ENCODE results near the gene TM2D1.

Gene TM2D1

GRCh38 chr1:61644303-61644702 lies 80.6 kb downstream of the TM2D1 start:
- DNase-seq (ENCODE audit: low read depth in 3 of 3): no peak

GRCh38 chr1:61642475-61643232 lies 82.3 kb downstream of the TM2D1 start:
- DNase-seq (ENCODE audit: low read depth in 3 of 3): no peak

DNA sequence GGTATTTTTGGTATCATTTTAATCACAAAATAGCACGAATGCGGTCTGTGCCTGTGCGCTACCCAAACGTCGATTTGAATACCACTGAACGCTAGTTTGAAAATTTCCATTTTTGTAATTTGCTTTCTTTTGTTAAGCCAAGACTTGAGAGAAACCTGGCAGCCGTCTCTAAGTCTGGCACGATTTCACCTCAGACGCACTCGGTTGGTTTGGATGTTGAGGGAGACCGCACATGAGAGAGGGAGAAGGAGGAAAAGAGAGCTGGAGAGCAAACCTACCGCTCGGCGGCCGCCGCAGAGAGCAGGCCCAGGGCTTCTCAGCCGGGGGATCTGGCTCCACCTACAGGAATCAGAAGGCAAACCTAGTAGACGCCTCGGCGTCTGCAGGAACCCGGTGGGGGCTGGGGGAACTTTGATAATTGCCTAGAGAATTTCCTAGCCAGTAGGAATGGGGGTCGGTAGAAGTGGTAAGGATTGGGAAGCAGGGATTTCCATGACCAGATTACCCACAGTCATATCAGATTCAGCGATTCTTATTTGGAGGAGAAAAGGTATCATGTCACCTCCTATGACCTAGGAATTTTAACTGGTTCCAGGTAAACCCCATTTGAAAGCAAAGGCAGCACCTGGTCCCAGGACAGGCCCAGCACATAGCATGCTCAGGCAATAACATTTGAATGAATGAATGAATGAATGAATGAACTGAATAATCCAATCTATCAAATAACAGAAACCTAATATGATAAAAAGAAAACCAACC lies 83.2 kb downstream of the TM2D1 start:
- DNase-seq (ENCODE audit: low read depth in 3 of 3): peak; percentile 36 to 64 (median 49)

GRCh38 chr1:61640531-61641530 lies 84.1 kb downstream of the TM2D1 start:
- DNase-seq (ENCODE audit: low read depth in 3 of 3): no peak

DNA sequence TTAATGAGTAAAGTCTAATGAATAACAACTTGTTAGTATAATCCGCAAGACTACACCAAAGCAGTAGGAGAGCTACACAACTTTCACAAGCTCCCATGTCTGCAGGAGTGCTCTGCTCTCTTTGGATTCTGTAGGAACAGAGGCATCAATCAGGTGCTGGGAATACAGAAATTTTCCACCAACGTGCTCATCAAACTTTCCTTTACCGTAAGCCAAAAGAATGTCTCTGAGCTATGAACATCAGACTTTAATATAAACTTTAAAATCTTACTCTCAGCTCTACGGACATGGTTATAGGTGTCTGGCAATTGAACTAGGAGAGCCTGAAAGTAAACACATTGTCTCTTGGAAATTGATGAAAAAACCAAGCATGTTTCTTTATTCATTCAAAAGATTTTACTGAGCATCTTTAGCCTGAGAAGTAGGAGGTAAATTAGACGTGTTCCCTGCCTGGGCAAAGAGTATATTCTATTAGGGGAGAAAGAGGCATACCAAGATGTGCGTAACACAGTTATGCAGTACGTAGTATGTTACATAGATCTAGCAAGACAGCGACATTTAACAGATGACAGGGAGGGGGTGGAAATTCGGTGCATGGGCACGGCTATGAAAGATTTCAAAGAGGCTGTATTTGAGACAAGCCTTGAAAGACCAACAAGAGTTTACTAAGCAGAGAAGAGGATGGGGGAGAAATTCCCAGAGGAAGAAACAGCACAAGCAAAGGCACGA lies 85.2 kb downstream of the TM2D1 start:
- no peak for DNase-seq (ENCODE audit: low read depth in 3 of 3)

GRCh38 chr1:61638911-61639605 lies 85.9 kb downstream of the TM2D1 start:
- no peak for DNase-seq (ENCODE audit: low read depth in 3 of 3)

GRCh38 chr1:61638296-61638695 lies 86.6 kb downstream of the TM2D1 start:
- no peak for DNase-seq (ENCODE audit: low read depth in 3 of 3)

- DNase-seq (ENCODE audit: low read depth in 3 of 3): no peak
These were observed 87.5 kb downstream of the TM2D1 start for GRCh38 chr1:61637470-61637869.

- DNase-seq (ENCODE audit: low read depth in 3 of 3): no peak
These were observed 88.1 kb downstream of the TM2D1 start for GRCh38 chr1:61636814-61637213.

- no peak for DNase-seq (ENCODE audit: low read depth in 3 of 3)
These were observed 88.6 kb downstream of the TM2D1 start for GRCh38 chr1:61636376-61636775.

- DNase-seq (ENCODE audit: low read depth in 3 of 3): no peak
These were observed 89.4 kb downstream of the TM2D1 start for GRCh38 chr1:61635557-61635956.

DNA sequence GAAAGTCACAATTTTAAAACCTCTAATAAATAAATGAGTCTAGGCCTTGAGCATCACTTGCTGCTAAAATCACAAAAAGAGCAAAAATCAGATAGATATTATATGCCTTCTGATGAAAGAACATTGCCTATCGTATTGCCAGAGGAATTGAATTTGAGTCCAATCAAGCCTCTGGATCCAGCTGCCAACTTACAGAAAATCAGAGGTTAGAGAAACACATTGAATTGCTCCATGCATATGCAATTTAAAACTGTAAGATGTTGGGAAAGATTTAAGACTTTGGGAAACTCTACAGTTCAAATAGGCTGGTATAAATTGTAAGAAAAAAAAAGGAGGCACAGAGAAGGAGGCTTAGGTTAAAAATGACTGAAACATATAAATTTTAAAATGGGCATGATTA lies 93.5 kb downstream of the TM2D1 start:
- no peak for DNase-seq (ENCODE audit: low read depth in 3 of 3)
